IMR-90 (cell line): Measurements from ENCODE around the gene GATA2. TPM values are rescaled to one million over a fixed set of nuclear protein-coding genes. Genes with fewer than 3 reads are reported as not detected.

Source experiments
- ATAC-seq: fragments of 200-7000 bp; cut with Tn5 transposase; 2 replicates; pipeline ENCODE4 v1.9.1; 2020; ENCODE audit warnings: low read depth, mild to moderate bottlenecking, moderate library complexity
- BruUV-seq: library from RNA; stranded (reverse); fragments of 400-500 nt; replicated peaks from 2 replicates; lab custom pipeline; 2021; lab: Mats Ljungman, UMichigan
- CTCF ChIA-PET: fragments of 300-600 bp; formaldehyde crosslinking; extraction: SDS; loops from one replicate; lab custom pipeline; 2021; ENCODE audit warnings: antibody characterized with exemption; lab: Yijun Ruan, JAX
- POLR2A ChIA-PET: fragments of 300-600 bp; sonication (Branson Sonifier 250); formaldehyde crosslinking; loops from one replicate; lab custom pipeline; 2022; ENCODE audit warnings: antibody characterized with exemption; ENCODE audit not compliant: unreplicated experiment; lab: Charles Lee
- DNase-seq: peaks from one replicate; pipeline ENCODE4 v3.0.0; 2013
- H2AFZ ChIP-seq: replicated peaks from 2 replicates; pipeline ENCODE3; 2013; ENCODE audit warnings: low read length, mild to moderate bottlenecking; ENCODE audit not compliant: poor library complexity
- H2AK5ac ChIP-seq: 2 replicates; pipeline ENCODE4 v1.6.1; 2013; ENCODE audit warnings: low read depth, low read length, inconsistent platforms
- H2AK9ac ChIP-seq: replicated peaks from 2 replicates; pipeline ENCODE3; 2013; ENCODE audit warnings: mild to moderate bottlenecking, low read depth, low read length, moderate library complexity; ENCODE audit not compliant: poor library complexity
- H2BK120ac ChIP-seq: 2 replicates; pipeline ENCODE4 v1.6.1; 2013; ENCODE audit warnings: low read depth, low read length, inconsistent platforms
- H2BK15ac ChIP-seq: 3 replicates; pipeline ENCODE4 v1.6.1; 2013; ENCODE audit warnings: low read depth, low read length, inconsistent platforms
- H2BK20ac ChIP-seq: 2 replicates; pipeline ENCODE4 v1.6.1; 2013; ENCODE audit warnings: low read depth, mild to moderate bottlenecking, inconsistent platforms, low read length, moderate library complexity
- H2BK5ac ChIP-seq: 2 replicates; pipeline ENCODE4 v1.6.1; 2013; ENCODE audit warnings: mild to moderate bottlenecking, low read depth, low read length, inconsistent platforms; ENCODE audit not compliant: poor library complexity, severe bottlenecking
- H3K14ac ChIP-seq: replicated peaks from 2 replicates; pipeline ENCODE4 v1.6.1; 2013; ENCODE audit warnings: low read depth, low read length, inconsistent platforms
- H3K18ac ChIP-seq: 2 replicates; pipeline ENCODE4 v1.6.1; 2013; ENCODE audit warnings: low read depth, low read length, control low read depth
- H3K23ac ChIP-seq: 2 replicates; pipeline ENCODE4 v1.6.1; 2013; ENCODE audit warnings: low read depth, low read length, inconsistent platforms
- H3K27ac ChIP-seq: 2 replicates; pipeline ENCODE4 v1.5.1; 2013; ENCODE audit warnings: mild to moderate bottlenecking, control low read depth, low read length; ENCODE audit not compliant: insufficient read depth
- H3K27me3 ChIP-seq: 2 replicates; pipeline ENCODE4 v1.6.1; 2013; ENCODE audit warnings: low read length; ENCODE audit not compliant: control insufficient read depth, insufficient read depth
- H3K36me3 ChIP-seq: 2 replicates; pipeline ENCODE4 v1.6.1; 2013; ENCODE audit warnings: low read length, mixed read lengths; ENCODE audit not compliant: control insufficient read depth, insufficient read depth
- H3K4ac ChIP-seq: 2 replicates; pipeline ENCODE4 v1.6.1; 2013; ENCODE audit warnings: low read depth, low read length, inconsistent platforms
- H3K4me1 ChIP-seq: 2 replicates; pipeline ENCODE4 v1.6.1; 2013; ENCODE audit warnings: low read length, mixed read lengths; ENCODE audit not compliant: control insufficient read depth, insufficient read depth
- H3K4me2 ChIP-seq: 2 replicates; pipeline ENCODE4 v1.6.1; 2013; ENCODE audit warnings: low read depth, mild to moderate bottlenecking, control low read depth, low read length, moderate library complexity
- H3K4me3 ChIP-seq: 2 replicates; pipeline ENCODE4 v1.5.1; 2013; ENCODE audit warnings: low read depth, mild to moderate bottlenecking, control low read depth, low read length, moderate library complexity; ENCODE audit not compliant: insufficient read depth
- H3K56ac ChIP-seq: 2 replicates; pipeline ENCODE4 v1.6.1; 2013; ENCODE audit warnings: low read length, inconsistent platforms; ENCODE audit not compliant: insufficient read depth; ENCODE audit errors: extremely low read depth
- H3K79me1 ChIP-seq, 2 experiments: 2 replicates each; pipeline ENCODE4 v1.6.1; 2013; ENCODE audit warnings: low read length in 2 of 2, inconsistent platforms in 1 of 2, low read depth in 1 of 2
- H3K9ac ChIP-seq: 2 replicates; pipeline ENCODE4 v1.6.1; 2013; ENCODE audit warnings: low read depth, low read length, control low read depth
- H3K9me1 ChIP-seq: 2 replicates; pipeline ENCODE4 v1.6.1; 2013; ENCODE audit warnings: low read length, inconsistent platforms; ENCODE audit not compliant: insufficient read depth
- H3K9me3 ChIP-seq: 2 replicates; pipeline ENCODE4 v1.6.1; 2013; ENCODE audit warnings: low read length; ENCODE audit not compliant: control insufficient read depth, insufficient read depth
- H4K20me1 ChIP-seq: 2 replicates; pipeline ENCODE4 v1.6.1; 2013; ENCODE audit warnings: low read length, inconsistent platforms; ENCODE audit not compliant: insufficient read depth
- H4K5ac ChIP-seq: 2 replicates; pipeline ENCODE4 v1.6.1; 2013; ENCODE audit warnings: mild to moderate bottlenecking, low read depth, low read length, control low read depth
- H4K8ac ChIP-seq, 2 experiments: 2 replicates each; pipeline ENCODE4 v1.6.1; 2013; ENCODE audit warnings: low read depth in 2 of 2, low read length in 2 of 2, control low read depth in 1 of 2, inconsistent platforms in 1 of 2
- H4K91ac ChIP-seq: 2 replicates; pipeline ENCODE4 v1.6.1; 2013; ENCODE audit warnings: low read depth, low read length, inconsistent platforms; ENCODE audit not compliant: insufficient read depth
- BHLHE40 ChIP-seq: fragments of 150-350 bp; IDR thresholded peaks from 2 replicates; pipeline ENCODE4 v1.6.1; 2016; ENCODE audit warnings: mild to moderate bottlenecking, low read depth, low read length
- CEBPB ChIP-seq: IDR thresholded peaks from 2 replicates; pipeline ENCODE4 v1.6.1; 2012; ENCODE audit warnings: low read depth, low read length, improper control_type of control experiment
- CHD1 ChIP-seq: IDR thresholded peaks from 2 replicates; pipeline ENCODE4 v1.6.1; 2012; ENCODE audit warnings: low read depth, low read length, improper control_type of control experiment
- CTCF ChIP-seq: conservative IDR thresholded peaks from 2 replicates; pipeline ENCODE4 v1.5.1; 2012; ENCODE audit warnings: mild to moderate bottlenecking, low read depth, low read length, improper control_type of control experiment
- ELK1 ChIP-seq: fragments of 150-350 bp; IDR thresholded peaks from 2 replicates; pipeline ENCODE4 v1.6.1; 2016; ENCODE audit warnings: low read depth, mild to moderate bottlenecking, low read length, moderate library complexity, borderline replicate concordance
- MAFK ChIP-seq: IDR thresholded peaks from 2 replicates; pipeline ENCODE4 v1.6.1; 2012; ENCODE audit warnings: low read depth, low read length, improper control_type of control experiment
- MAZ ChIP-seq: IDR thresholded peaks from 2 replicates; pipeline ENCODE4 v1.6.1; 2012; ENCODE audit warnings: low read depth, mild to moderate bottlenecking, low read length, improper control_type of control experiment, moderate library complexity, borderline replicate concordance
- MXI1 ChIP-seq: IDR thresholded peaks from 2 replicates; pipeline ENCODE4 v1.6.1; 2012; ENCODE audit warnings: low read depth, mild to moderate bottlenecking, low read length, moderate library complexity, borderline replicate concordance
- NFE2L2 ChIP-seq: fragments of 150-350 bp; IDR thresholded peaks from 2 replicates; pipeline ENCODE4 v1.6.1; 2016; ENCODE audit warnings: low read depth, mild to moderate bottlenecking, low read length
- POLR2A ChIP-seq: IDR thresholded peaks from 2 replicates; pipeline ENCODE4 v1.6.1; 2012; ENCODE audit warnings: mild to moderate bottlenecking, low read depth, low read length
- RAD21 ChIP-seq: IDR thresholded peaks from 2 replicates; pipeline ENCODE4 v1.6.1; 2012; ENCODE audit warnings: low read length, improper control_type of control experiment
- RCOR1 ChIP-seq: IDR thresholded peaks from 2 replicates; pipeline ENCODE4 v1.6.1; 2012; ENCODE audit warnings: mild to moderate bottlenecking, low read length, improper control_type of control experiment; ENCODE audit not compliant: insufficient replicate concordance
- RFX5 ChIP-seq: IDR thresholded peaks from 2 replicates; pipeline ENCODE4 v1.8.0; 2012; ENCODE audit warnings: low read depth, mild to moderate bottlenecking, low read length, moderate library complexity
- SMC3 ChIP-seq: fragments of 150-350 bp; IDR thresholded peaks from 2 replicates; pipeline ENCODE4 v1.6.1; 2016; ENCODE audit warnings: low read depth, mild to moderate bottlenecking, antibody characterized with exemption, low read length, moderate library complexity
- USF2 ChIP-seq: fragments of 150-350 bp; IDR thresholded peaks from 2 replicates; pipeline ENCODE4 v1.6.1; 2017; ENCODE audit warnings: mild to moderate bottlenecking, antibody characterized with exemption, low read length, low read depth
- WGBS, 2 experiments: methylation state at CpG; one replicate each; pipeline versions ENCODE4 v1.1.5 to v1.1.7; 2013; ENCODE audit warnings: missing lambda C conversion rate in 2 of 2; ENCODE audit not compliant: insufficient read length in 1 of 2; ENCODE audit errors: extremely low coverage in 2 of 2; 5-methylcytosine and 5-hydroxymethylcytosine counted together
- dilution Hi-C: fragments of 300-500 bp; cut with HindIII; formaldehyde crosslinking; loops from one replicate; pipeline ENCODE4 v1.14.3; 2018; ENCODE audit warnings: low sequenced_read_pairs; ENCODE audit not compliant: unreplicated experiment
- in situ Hi-C: fragments of 300-500 bp; cut with MboI; formaldehyde crosslinking; loops from 3 replicates; pipeline ENCODE4 v1.14.3; 2019; ENCODE audit warnings: low sequenced_read_pairs, inconsistent platforms, mixed read lengths
- intact Hi-C: fragments of 100-400 bp; cut with micrococcal nuclease; formaldehyde crosslinking; loops from 2 replicates; pipeline ENCODE4 v1.10.0; 2022
- polyA plus RNA-seq, 3 experiments: library from polyadenylated mRNA; depleted of rRNA; stranded (reverse); fragments of >200 nt; gene quantifications; 2 replicates each; pipeline ENCODE4 v1.2.3, GENCODE V29; 2012; ENCODE audit warnings: low replicate concordance in 1 of 3
- total RNA-seq: library from RNA; depleted of rRNA; stranded (reverse); fragments of >200 nt; gene quantifications from 2 replicates; pipeline ENCODE4 v1.2.3, GENCODE V29; 2012

The GATA2 gene
- total and polyA plus RNA-seq, 2 of the 4 experiments (the other 2 are of a cell fraction), result 2.2 to 13.5 TPM

GRCh38 chr3:128490915-128491690, 1.9 kb downstream of the GATA2 start:
- 0 out of 2 replicates have a peak overlapping the region, but pooled peaks have one; percentile 22 for H3K4ac ChIP-seq
- no peak overlapping the region for H3K27ac ChIP-seq
- H2BK15ac ChIP-seq, result no peak overlapping the region
- peaks cover 5 to 15% of the 10 kb centered on the region in 2 experiments; a peak in 2 of 4 replicates for H3K79me1 ChIP-seq
- H3K9me3 ChIP-seq, result no peaks in the 10 kb centered on the region
- POLR2A ChIA-PET, result no interaction called here
- H3K9me1 ChIP-seq, result no peaks in the 10 kb centered on the region
- peaks cover 6% of the 10 kb centered on the region for H3K4me1 ChIP-seq
- no TSS peak for BruUV-seq
- WGBS, 2 experiments, result no CpG with 5 or more reads among the region's 23 CpGs
- H3K36me3 ChIP-seq, result no peaks in the 10 kb centered on the region
- in situ Hi-C loops, result no loop called here
- H2BK120ac ChIP-seq, result no peak overlapping the region
- H3K18ac ChIP-seq, result no peak overlapping the region
- H2BK5ac ChIP-seq, result no peak overlapping the region
- CTCF ChIA-PET, result no interaction called here
- intact Hi-C loops, result no loop called here
- H3K4me2 ChIP-seq, result no peak overlapping the region; the same call in 1 of the 2 replicates
- no peak overlapping the region for H4K8ac ChIP-seq
- ATAC-seq (no peak), DNase-seq (no peak)
- H2AFZ ChIP-seq, result no peak overlapping the region
- no peak overlapping the region for H4K5ac ChIP-seq
- H2AK5ac ChIP-seq, result no peak overlapping the region
- peak overlapping the region; percentile 28; the same call in 1 of the 2 replicates for H3K9ac ChIP-seq
- peaks cover 10% of the 10 kb centered on the region; the same call in 1 of the 2 replicates for H4K20me1 ChIP-seq
- peaks cover 48% of the 10 kb centered on the region; the same call in 1 of the 2 replicates for H3K27me3 ChIP-seq
- no peak overlapping the region for H3K56ac ChIP-seq
- peak overlapping the region; percentile 31; the same call in 1 of the 2 replicates for H3K23ac ChIP-seq
- dilution Hi-C loops, result no loop called here
- H4K91ac ChIP-seq, result no peak overlapping the region
- no peak overlapping the region for H2BK20ac ChIP-seq
- H3K14ac ChIP-seq, result no peak overlapping the region
- no peak overlapping the region for H3K4me3 ChIP-seq
- H2AK9ac ChIP-seq, result no peak overlapping the region
- TF ChIP-seq CEBPB, result no peak
- no peak for TF ChIP-seq RAD21
- TF ChIP-seq CTCF, result no peak
- no peak for TF ChIP-seq MAZ
- TF ChIP-seq MXI1, result no peak
- no peak for TF ChIP-seq RCOR1
- no peak for TF ChIP-seq BHLHE40
- no peak for TF ChIP-seq NFE2L2
- no peak for TF ChIP-seq CHD1
- TF ChIP-seq USF2, result no peak
- no peak for TF ChIP-seq RFX5
- no peak for TF ChIP-seq ELK1
- no peak for TF ChIP-seq SMC3
- TF ChIP-seq POLR2A, result no peak
- no peak for TF ChIP-seq MAFK
